ENCODE measurements around the gene RPS4Y1.

Gene RPS4Y1

GRCh38 chrY:2835230-2835629 lies 6.2 kb upstream of the RPS4Y1 start:
- no peak for DNase-seq (ENCODE audit: low spot score)
- TF ChIP-seq CTCF (IDR thresholded peaks at IDR 0.05): no peak
- Histone ChIP-seq H3K4me3 (no peak overlapping the region), H3K27ac (no peak overlapping the region)

- Histone ChIP-seq H3K27ac (no peak overlapping the region), H3K4me3 (no peak overlapping the region)
- TF ChIP-seq CTCF (IDR thresholded peaks at IDR 0.05): no peak
- DNase-seq (ENCODE audit: low spot score): no peak
These were observed 4.3 kb upstream of the RPS4Y1 start for GRCh38 chrY:2837078-2837477.

GRCh38 chrY:2837932-2838331 lies 3.5 kb upstream of the RPS4Y1 start:
- TF ChIP-seq CTCF (IDR thresholded peaks at IDR 0.05): no peak
- H3K27ac ChIP-seq: no peak overlapping the region
- no peak for DNase-seq (ENCODE audit: low spot score)
- H3K4me3 ChIP-seq: no peak overlapping the region

- Histone ChIP-seq H3K4me3 (no peak overlapping the region), H3K27ac (no peak overlapping the region)
- no peak for TF ChIP-seq CTCF (IDR thresholded peaks at IDR 0.05)
- DNase-seq (ENCODE audit: low spot score): no peak
These were observed 5.4 kb downstream of the RPS4Y1 start for GRCh38 chrY:2846791-2847190.

- Histone ChIP-seq H3K27ac (no peak overlapping the region), H3K4me3 (no peak overlapping the region)
- no peak for TF ChIP-seq CTCF (IDR thresholded peaks at IDR 0.05)
- DNase-seq (ENCODE audit: low spot score): no peak
These were observed 7.0 kb downstream of the RPS4Y1 start for GRCh38 chrY:2848384-2848783.

GRCh38 chrY:2849368-2849767 lies 8.0 kb downstream of the RPS4Y1 start:
- no peak for TF ChIP-seq CTCF (IDR thresholded peaks at IDR 0.05)
- Histone ChIP-seq H3K27ac (no peak overlapping the region), H3K4me3 (no peak overlapping the region)
- DNase-seq (ENCODE audit: low spot score): no peak

GRCh38 chrY:2854145-2854774 lies 12.9 kb downstream of the RPS4Y1 start:
- Histone ChIP-seq H3K4me3 (no peak overlapping the region), H3K27ac (no peak overlapping the region)
- DNase-seq (ENCODE audit: low spot score): no peak
- no peak for TF ChIP-seq CTCF (IDR thresholded peaks at IDR 0.05)
